ENCODE measurements around the gene PNKP.

DNA sequence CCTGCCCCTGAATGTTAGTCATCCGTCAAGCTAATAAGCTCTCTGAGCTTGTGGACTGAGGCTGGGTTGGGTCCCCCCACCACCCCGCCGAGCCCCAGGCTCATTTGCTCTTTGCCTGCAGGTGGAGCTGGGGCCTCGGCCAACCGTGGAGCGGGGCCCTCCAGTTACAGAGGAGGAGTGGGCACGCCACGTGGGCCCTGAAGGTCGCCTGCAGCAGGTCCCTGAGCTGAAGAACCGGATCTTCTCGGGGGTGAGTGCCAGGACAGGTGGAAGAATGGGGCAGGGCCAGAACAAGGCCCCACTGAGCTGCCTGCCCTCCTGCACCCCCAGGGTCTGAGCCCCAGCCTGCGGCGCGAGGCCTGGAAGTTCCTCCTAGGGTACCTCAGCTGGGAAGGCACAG lies 15.3 kb upstream of the PNKP start:
- TF ChIP-seq CTCF (IDR thresholded peaks at IDR 0.05 in 2 of 3, conservative IDR thresholded peaks at IDR 0.05 in 1 of 3; ENCODE audit: insufficient read depth in 2 of 3, low read depth in 1 of 3, low read length in 3 of 3), result no peak
- TF ChIP-seq MEF2A (IDR thresholded peaks at IDR 0.05; ENCODE audit: control insufficient read depth, low read depth, low read length), result no peak
- no peak for TF ChIP-seq GTF2F1 (IDR thresholded peaks at IDR 0.05; ENCODE audit: low read depth, low read length)
- TF ChIP-seq ZNF311 (CRISPR knock-in tag; IDR thresholded peaks at IDR 0.05), result no peak
- TF ChIP-seq JUND (IDR thresholded peaks at IDR 0.05; ENCODE audit: borderline replicate concordance, low read depth, low read length), result no peak
- no peak for TF ChIP-seq JUND (tag; IDR thresholded peaks at IDR 0.05; ENCODE audit: borderline replicate concordance, low read depth, low read length)
- no peak for TF ChIP-seq ZNF232 (CRISPR knock-in tag; IDR thresholded peaks at IDR 0.05)
- TF ChIP-seq NELFE (IDR thresholded peaks at IDR 0.05; ENCODE audit: insufficient read depth, insufficient read length), result no peak
- TF ChIP-seq SP1 (CRISPR knock-in tag; IDR thresholded peaks at IDR 0.05), result no peak
- no peak for TF ChIP-seq FOS (IDR thresholded peaks at IDR 0.05; ENCODE audit: extremely low read depth, insufficient read length)
